Stomach smooth muscle (tissue), 2 donors: ENCODE results near the gene PIRT.

ENCODE experiments used
- H3K27ac ChIP-seq: one replicate; pipeline ENCODE4 v1.7.0; 2013; ENCODE audit warnings: mild to moderate bottlenecking, low read length, inconsistent platforms
- H3K27me3 ChIP-seq, 2 donors: one replicate each; pipeline ENCODE4 v1.7.0; 2013; ENCODE audit warnings: low read length in 2 of 2; ENCODE audit not compliant: insufficient read depth in 2 of 2, control insufficient read depth in 1 of 2
- H3K36me3 ChIP-seq, 2 donors: one replicate each; pipeline ENCODE4 v1.7.0; 2013; ENCODE audit warnings: low read length in 2 of 2; ENCODE audit not compliant: control insufficient read depth in 2 of 2, insufficient read depth in 2 of 2
- H3K4me1 ChIP-seq: one replicate; pipeline ENCODE4 v1.7.0; 2013; ENCODE audit warnings: low read length; ENCODE audit not compliant: control insufficient read depth, insufficient read depth
- H3K4me3 ChIP-seq, 2 donors: one replicate each; pipeline ENCODE4 v1.7.0; 2013; ENCODE audit warnings: low read length in 2 of 2
- H3K9ac ChIP-seq, 2 donors: one replicate each; pipeline ENCODE4 v1.7.0; 2013; ENCODE audit warnings: low read length in 2 of 2, mild to moderate bottlenecking in 1 of 2
- H3K9me3 ChIP-seq, 2 donors: one replicate each; pipeline ENCODE4 v1.7.0; 2013; ENCODE audit warnings: low read length in 2 of 2; ENCODE audit not compliant: control insufficient read depth in 2 of 2
- donor health status: healthy.
- donor health status: Pancreatic carcinoma.

Gene PIRT

DNA sequence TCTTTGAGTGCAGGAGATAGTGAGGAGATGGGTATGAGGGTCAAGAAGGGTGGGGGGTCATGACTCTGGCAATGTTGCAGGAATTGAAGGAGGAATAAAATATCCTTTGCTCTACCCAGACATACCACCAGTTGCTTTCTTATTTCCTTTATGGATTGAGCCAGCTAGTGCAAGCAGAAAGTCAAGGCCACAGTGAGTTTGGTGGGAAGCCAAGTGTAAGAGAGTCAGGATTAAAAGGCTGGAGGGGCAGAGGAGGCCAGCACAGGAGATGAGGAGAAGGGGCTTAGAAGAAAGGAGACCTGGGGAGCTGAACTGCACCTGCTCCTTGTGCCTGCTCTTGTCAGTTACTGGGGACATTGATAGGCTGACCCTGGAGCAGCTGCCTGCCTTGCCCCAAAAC, 16.1 kb downstream of the PIRT start:
- no peak overlapping the region for H3K27ac ChIP-seq
- peaks cover 0 to 6% of the 10 kb centered on the region in 2 donors for H3K9me3 ChIP-seq
- H3K9ac ChIP-seq, result no peak overlapping the region
- H3K4me3 ChIP-seq, result no peak overlapping the region
- H3K4me1 ChIP-seq, result no peaks in the 10 kb centered on the region
- H3K36me3 ChIP-seq, result no peaks in the 10 kb centered on the region
- peaks cover 0 to 3% of the 10 kb centered on the region in 2 donors for H3K27me3 ChIP-seq

DNA sequence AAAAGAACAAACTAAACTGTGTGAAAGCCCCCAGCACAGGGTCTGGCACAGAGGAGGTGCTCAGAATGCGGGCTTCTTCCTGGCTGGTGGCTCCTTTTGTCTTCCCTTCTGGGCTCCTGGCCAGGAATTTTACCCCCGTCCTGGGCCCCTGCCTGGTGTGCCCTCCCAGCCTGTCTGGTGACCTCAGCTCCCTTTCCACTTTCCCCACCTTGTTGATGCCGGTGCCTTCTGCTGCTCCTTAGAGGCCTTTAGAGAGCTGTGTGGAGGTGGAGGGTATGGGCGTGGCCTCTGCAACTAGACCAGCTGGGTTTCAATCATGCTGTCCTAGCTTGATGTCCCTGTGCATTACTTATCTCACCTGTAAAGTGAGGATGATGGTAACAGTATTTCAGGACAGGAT, 16.8 kb downstream of the PIRT start:
- Histone ChIP-seq H3K4me1 (no peaks in the 10 kb centered on the region), H3K27ac (no peak overlapping the region), H3K4me3 (no peak overlapping the region), H3K9me3 (peaks cover 0 to 6% of the 10 kb centered on the region in 2 donors), H3K9ac (no peak overlapping the region), H3K27me3 (peaks cover 0 to 3% of the 10 kb centered on the region in 2 donors), H3K36me3 (no peaks in the 10 kb centered on the region)

DNA sequence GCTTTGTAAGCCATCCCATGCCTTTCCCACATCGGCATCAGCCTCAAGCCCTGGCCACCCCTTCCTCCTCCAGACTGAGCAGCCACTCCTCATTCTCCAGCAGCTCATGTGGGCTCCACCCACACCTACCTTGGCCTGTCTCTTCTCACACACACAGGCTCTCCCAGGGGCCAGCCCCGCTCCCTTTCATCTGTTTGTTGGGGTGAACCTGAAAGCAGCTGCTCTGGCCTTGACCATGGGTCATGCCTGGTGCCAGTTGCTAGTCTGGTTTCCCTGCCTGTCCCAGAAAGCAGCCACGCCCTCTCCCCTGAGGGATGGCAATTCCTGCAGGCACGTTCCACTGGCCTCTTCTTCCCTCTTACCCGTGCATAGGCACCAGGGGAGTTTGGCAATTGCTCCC, 22.6 kb downstream of the PIRT start:
- H3K9ac ChIP-seq, result no peak overlapping the region
- no peaks in the 10 kb centered on the region for H3K9me3 ChIP-seq
- no peaks in the 10 kb centered on the region for H3K4me1 ChIP-seq
- H3K4me3 ChIP-seq, result no peak overlapping the region
- H3K27ac ChIP-seq, result no peak overlapping the region
- no peaks in the 10 kb centered on the region for H3K36me3 ChIP-seq
- H3K27me3 ChIP-seq, result peaks cover 0 to 3% of the 10 kb centered on the region in 2 donors

DNA sequence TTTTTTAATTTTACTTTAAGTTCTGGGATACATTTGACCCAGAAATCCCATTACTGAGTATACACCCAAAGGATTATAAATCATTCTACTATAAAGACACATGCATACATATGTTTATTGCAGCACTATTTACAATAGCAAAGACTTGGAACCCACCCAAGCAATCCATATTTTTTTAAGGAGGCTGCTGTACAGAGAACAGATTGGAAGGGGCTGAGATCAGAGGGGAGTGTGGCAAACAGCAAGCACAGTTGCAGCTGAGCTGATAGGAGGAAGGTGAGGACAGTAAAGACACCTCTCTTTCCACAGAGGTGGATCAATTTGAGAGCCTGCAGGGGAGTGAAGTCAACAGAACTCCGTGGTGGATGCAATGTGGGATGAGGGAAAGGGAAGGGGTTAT, 23.8 kb downstream of the PIRT start:
- no peaks in the 10 kb centered on the region for H3K9me3 ChIP-seq
- no peak overlapping the region for H3K9ac ChIP-seq
- H3K27ac ChIP-seq, result no peak overlapping the region
- no peaks in the 10 kb centered on the region for H3K4me1 ChIP-seq
- H3K36me3 ChIP-seq, result no peaks in the 10 kb centered on the region
- no peak overlapping the region for H3K4me3 ChIP-seq
- H3K27me3 ChIP-seq, result no peaks in the 10 kb centered on the region

DNA sequence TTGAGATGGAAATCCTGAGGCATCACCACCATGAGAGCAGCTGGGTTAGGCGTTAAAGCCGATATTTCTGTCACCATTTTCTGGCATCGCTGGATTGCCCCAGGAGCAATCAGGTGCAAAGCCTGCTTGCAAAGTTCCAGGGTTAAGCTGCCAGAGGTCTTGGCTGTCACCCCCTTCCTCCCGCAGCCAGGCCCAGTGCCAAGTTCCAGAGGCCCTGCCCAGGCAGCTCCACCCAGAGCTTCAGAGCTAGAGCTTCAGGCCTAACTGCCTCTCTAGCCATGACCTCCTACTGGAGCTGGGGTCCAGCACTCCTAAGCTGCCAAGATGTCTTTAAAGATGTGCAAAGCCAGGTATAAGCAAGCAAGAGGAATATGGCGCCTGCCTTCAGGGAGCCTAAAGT, 25.2 kb downstream of the PIRT start:
- no peaks in the 10 kb centered on the region for H3K27me3 ChIP-seq
- no peak overlapping the region for H3K4me3 ChIP-seq
- no peaks in the 10 kb centered on the region for H3K4me1 ChIP-seq
- no peak overlapping the region for H3K27ac ChIP-seq
- H3K9ac ChIP-seq, result no peak overlapping the region
- H3K9me3 ChIP-seq, result no peaks in the 10 kb centered on the region
- H3K36me3 ChIP-seq, result no peaks in the 10 kb centered on the region

DNA sequence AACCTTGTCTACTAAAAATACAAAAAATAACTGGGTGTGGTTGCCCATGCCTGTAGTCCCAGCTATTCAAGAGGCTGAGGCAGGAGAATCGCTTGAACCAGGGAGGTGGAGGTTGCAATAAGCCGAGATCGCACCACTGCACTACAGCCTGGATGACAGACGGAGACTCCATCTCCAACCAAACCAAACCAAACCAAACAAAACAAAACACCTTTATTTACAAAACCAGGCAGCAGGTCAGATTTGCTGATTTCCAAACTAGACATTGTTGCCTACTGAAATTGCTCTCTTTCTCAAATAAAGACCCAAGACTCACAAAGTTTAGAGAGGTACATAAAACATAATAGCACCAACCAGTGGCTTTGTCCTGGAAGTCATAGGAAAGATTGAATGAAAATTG, 28.3 kb downstream of the PIRT start:
- Histone ChIP-seq H3K36me3 (no peaks in the 10 kb centered on the region), H3K4me3 (no peak overlapping the region)

DNA sequence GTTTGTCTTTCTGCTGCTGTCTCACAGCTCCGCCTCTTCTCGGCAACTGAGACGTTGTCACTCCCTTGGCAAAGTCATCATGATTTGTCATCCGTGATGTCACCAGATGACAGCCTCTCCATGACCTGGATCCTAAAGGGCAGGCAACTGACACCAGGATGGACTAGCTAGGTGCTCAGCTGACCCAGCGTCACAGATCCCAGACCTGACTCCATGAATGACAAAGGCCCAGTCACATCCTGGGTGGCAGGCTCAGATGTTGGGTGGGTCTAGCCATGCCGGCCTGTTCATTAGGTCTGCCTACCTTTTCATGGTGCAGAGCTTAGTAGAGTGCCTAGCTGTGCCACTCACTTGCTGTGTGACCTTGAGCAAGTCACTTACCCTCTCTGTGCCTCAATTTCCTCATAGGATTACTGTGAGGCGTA, 30.2 kb downstream of the PIRT start:
- Histone ChIP-seq H3K4me3 (no peak overlapping the region), H3K9ac (no peak overlapping the region), H3K4me1 (no peaks in the 10 kb centered on the region), H3K27me3 (no peaks in the 10 kb centered on the region), H3K27ac (no peak overlapping the region), H3K36me3 (no peaks in the 10 kb centered on the region), H3K9me3 (no peaks in the 10 kb centered on the region)

More for the DNA sequence above, 28.3 kb downstream of the PIRT start:
- no peaks in the 10 kb centered on the region for H3K9me3 ChIP-seq
- no peaks in the 10 kb centered on the region for H3K27me3 ChIP-seq
- H3K4me1 ChIP-seq, result no peaks in the 10 kb centered on the region
- H3K27ac ChIP-seq, result no peak overlapping the region
- no peak overlapping the region for H3K9ac ChIP-seq

DNA sequence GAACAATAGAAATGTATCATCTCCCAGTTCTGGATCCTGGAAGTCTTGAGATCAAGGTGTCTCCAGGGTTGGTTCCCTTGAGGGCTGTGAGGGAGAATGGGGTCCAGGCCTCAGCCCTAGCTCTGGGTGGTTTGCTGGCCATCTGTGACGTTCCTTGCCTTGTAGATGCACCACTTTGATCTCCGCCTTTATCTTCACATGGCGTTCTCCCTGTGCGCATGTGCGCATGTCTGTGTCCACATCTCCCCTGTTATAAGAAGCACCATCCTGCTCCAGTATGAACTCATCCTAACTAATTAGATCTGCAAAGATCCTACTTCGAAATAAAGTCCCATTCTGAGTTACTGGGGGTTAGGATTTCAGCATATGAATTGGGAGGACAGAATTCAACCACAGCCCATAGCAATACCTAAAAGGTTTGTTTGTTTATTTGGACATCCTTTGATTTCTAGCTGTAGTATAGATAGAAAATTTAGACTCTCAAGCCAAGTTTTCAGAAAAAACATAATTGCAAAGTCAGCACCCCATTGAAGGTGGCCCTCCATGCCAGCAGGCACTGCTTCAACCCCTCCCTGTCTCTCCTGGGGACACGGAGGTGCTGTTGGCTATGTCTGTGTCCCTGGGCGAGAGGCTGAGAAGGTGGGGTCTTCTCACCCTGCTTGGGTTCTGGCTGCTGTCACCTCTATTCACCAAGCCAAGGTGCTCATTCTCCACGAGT, 31.2 kb downstream of the PIRT start:
- H3K9me3 ChIP-seq, result no peaks in the 10 kb centered on the region
- H3K27ac ChIP-seq, result no peak overlapping the region
- H3K27me3 ChIP-seq, result no peaks in the 10 kb centered on the region
- no peaks in the 10 kb centered on the region for H3K4me1 ChIP-seq
- H3K36me3 ChIP-seq, result no peaks in the 10 kb centered on the region
- no peak overlapping the region for H3K4me3 ChIP-seq
- no peak overlapping the region for H3K9ac ChIP-seq

DNA sequence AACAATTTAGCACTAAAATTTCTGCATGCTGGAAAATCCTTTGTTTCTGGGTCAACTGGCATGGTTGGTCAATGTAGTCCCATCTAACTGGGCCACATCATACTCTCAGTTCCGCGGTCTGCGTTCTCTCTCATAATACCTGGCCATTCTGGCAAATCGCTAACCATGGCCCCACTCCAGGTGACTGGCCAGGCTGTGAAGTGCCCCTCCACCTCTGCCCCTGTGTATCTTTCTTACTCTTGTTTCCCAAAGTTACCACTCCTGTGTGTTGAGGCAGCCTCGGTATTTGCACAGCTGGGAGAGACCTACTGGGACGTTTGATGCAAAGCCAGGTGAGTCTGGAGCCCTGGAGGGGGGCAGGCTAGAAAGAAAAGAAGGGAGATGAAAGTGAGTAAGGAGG, 32.0 kb downstream of the PIRT start:
- Histone ChIP-seq H3K9me3 (no peaks in the 10 kb centered on the region), H3K27ac (no peak overlapping the region), H3K36me3 (no peaks in the 10 kb centered on the region), H3K27me3 (no peaks in the 10 kb centered on the region), H3K4me3 (no peak overlapping the region), H3K9ac (no peak overlapping the region), H3K4me1 (no peaks in the 10 kb centered on the region)

DNA sequence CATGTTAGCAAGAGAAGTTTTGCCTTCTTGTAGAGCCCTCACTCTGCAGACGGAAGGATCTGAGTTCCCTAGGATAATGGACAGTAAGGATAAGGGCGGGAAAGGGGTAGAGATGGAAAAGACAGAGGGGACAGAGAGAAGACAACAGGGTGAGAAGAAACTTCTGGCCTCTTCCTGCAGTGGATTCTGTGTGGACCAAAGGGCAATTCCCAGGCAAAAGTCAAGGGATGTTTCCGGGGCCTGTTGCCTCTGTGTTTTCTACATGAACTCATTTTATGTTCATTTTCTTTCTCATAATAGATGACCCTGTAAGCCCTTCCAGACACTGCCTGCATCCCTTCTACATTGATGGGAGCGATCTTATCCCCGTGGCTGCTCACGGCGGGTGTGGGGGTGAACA, 33.3 kb downstream of the PIRT start:
- Histone ChIP-seq H3K27ac (no peak overlapping the region), H3K9ac (no peak overlapping the region), H3K4me3 (no peak overlapping the region), H3K9me3 (no peaks in the 10 kb centered on the region), H3K36me3 (no peaks in the 10 kb centered on the region), H3K4me1 (no peaks in the 10 kb centered on the region), H3K27me3 (no peaks in the 10 kb centered on the region)

DNA sequence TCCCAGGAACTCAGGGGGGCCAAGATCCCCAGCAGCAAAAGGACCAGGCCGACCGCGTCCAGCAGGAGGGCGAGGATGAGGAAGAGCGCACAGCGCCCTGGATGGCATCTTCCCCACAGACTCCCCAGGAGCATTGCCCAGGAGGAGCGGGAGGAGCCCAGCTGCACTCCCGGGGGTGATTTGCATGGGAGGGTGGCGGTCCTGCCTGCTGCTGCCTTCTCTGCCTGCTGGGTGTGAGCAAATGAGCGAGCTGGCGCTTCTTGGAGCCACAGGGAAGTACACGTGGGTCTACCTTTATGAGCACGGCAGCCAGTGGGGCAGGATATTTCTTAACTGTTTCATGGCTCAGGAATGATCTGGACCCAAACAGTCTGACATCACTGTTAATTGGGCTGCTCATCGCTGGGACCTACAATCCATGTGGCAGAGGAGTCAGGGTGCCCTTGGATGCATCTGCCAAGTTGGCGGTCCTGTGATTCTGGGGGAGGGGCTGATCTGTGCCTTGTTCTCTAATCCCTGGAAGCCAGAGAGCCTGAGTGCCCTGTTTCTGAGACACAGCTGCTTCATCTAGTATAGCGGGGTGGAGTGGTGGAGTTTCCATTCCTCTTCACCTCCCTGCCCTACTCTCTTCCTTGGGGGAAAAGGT, 33.9 kb downstream of the PIRT start, which contains the start of gene TMEM238L:
TMEM238L (minus strand) TSS at position 270 of the 646 bp plus-strand sequence; CDS start at position 134, 136 bp downstream.
- Histone ChIP-seq H3K36me3 (no peaks in the 10 kb centered on the region), H3K4me1 (no peaks in the 10 kb centered on the region), H3K9ac (no peak within 1 kb of the TSS), H3K27me3 (no peaks in the 10 kb centered on the region), H3K27ac (no peak within 1 kb of the TSS), H3K9me3 (no peaks in the 10 kb centered on the region), H3K4me3 (no peak within 1 kb of the TSS)
